Measurements from ENCODE around the gene FGFR2. TPM values are rescaled to one million over a fixed set of nuclear protein-coding genes. Genes with fewer than 3 reads are reported as not detected.

FGFR2 gene
- polyA plus RNA-seq, 1 donor from 2014 or later: not detected

- Mint-ChIP-seq H3K27ac (no peak overlapping the region), H3K4me1 (no peaks in the 10 kb centered on the region), H3K36me3 (no peaks in the 10 kb centered on the region), H3K4me3 (no peak overlapping the region), H3K27me3 (peaks cover 1% of the 10 kb centered on the region), H3K9me3 (no peaks in the 10 kb centered on the region)
Measured at GRCh38 chr10:121497513-121498470, 100.5 kb downstream of the FGFR2 start.

GRCh38 chr10:121495719-121496118, 102.5 kb downstream of the FGFR2 start:
- Mint-ChIP-seq H3K4me1 (no peaks in the 10 kb centered on the region), H3K27me3 (peaks cover 1% of the 10 kb centered on the region), H3K27ac (peak overlapping the region in 1 of 3 donors; percentile 45), H3K36me3 (no peaks in the 10 kb centered on the region), H3K4me3 (no peak overlapping the region), H3K9me3 (peaks cover 0 to 2% (median 0%) of the 10 kb centered on the region in 3 donors)

GRCh38 chr10:121494296-121494695, 103.9 kb downstream of the FGFR2 start:
- H3K27me3 Mint-ChIP-seq: peaks cover 1% of the 10 kb centered on the region
- H3K9me3 Mint-ChIP-seq: peaks cover 0 to 3% (median 3%) of the 10 kb centered on the region in 3 donors
- H3K4me1 Mint-ChIP-seq: no peaks in the 10 kb centered on the region
- no peak overlapping the region for H3K27ac Mint-ChIP-seq
- no peaks in the 10 kb centered on the region for H3K36me3 Mint-ChIP-seq
- no peak overlapping the region for H3K4me3 Mint-ChIP-seq

GRCh38 chr10:121493521-121493920, 104.7 kb downstream of the FGFR2 start:
- Mint-ChIP-seq H3K4me3 (no peak overlapping the region), H3K9me3 (peaks cover 0 to 4% (median 3%) of the 10 kb centered on the region in 3 donors), H3K27ac (peak overlapping the region in 1 of 3 donors; percentile 59), H3K36me3 (no peaks in the 10 kb centered on the region), H3K27me3 (peaks cover 1% of the 10 kb centered on the region), H3K4me1 (no peaks in the 10 kb centered on the region)

GRCh38 chr10:121490871-121491519, 107.2 kb downstream of the FGFR2 start:
- no peak overlapping the region for H3K27ac Mint-ChIP-seq
- H3K9me3 Mint-ChIP-seq: peaks cover 0 to 6% (median 5%) of the 10 kb centered on the region in 3 donors
- no peak overlapping the region for H3K4me3 Mint-ChIP-seq
- H3K4me1 Mint-ChIP-seq: no peaks in the 10 kb centered on the region
- no peaks in the 10 kb centered on the region for H3K36me3 Mint-ChIP-seq
- H3K27me3 Mint-ChIP-seq: peaks cover 1% of the 10 kb centered on the region

GRCh38 chr10:121485436-121486139, 112.7 kb downstream of the FGFR2 start:
- peaks cover 0 to 5% (median 4%) of the 10 kb centered on the region in 3 donors for H3K9me3 Mint-ChIP-seq
- H3K27me3 Mint-ChIP-seq: no peaks in the 10 kb centered on the region
- no peak overlapping the region for H3K27ac Mint-ChIP-seq
- no peak overlapping the region for H3K4me3 Mint-ChIP-seq
- H3K36me3 Mint-ChIP-seq: no peaks in the 10 kb centered on the region
- no peaks in the 10 kb centered on the region for H3K4me1 Mint-ChIP-seq

- peaks cover 0 to 4% (median 4%) of the 10 kb centered on the region in 3 donors for H3K9me3 Mint-ChIP-seq
- H3K27me3 Mint-ChIP-seq: no peaks in the 10 kb centered on the region
- no peaks in the 10 kb centered on the region for H3K4me1 Mint-ChIP-seq
- no peak overlapping the region for H3K27ac Mint-ChIP-seq
- H3K4me3 Mint-ChIP-seq: no peak overlapping the region
- no peaks in the 10 kb centered on the region for H3K36me3 Mint-ChIP-seq
Measured at GRCh38 chr10:121484816-121485215, 113.4 kb downstream of the FGFR2 start.

GRCh38 chr10:121484401-121484800, 113.8 kb downstream of the FGFR2 start:
- Mint-ChIP-seq H3K4me3 (no peak overlapping the region), H3K4me1 (no peaks in the 10 kb centered on the region), H3K27ac (peak overlapping the region in 1 of 3 donors; percentile 27), H3K27me3 (no peaks in the 10 kb centered on the region), H3K9me3 (peaks cover 0 to 6% (median 1%) of the 10 kb centered on the region in 3 donors), H3K36me3 (no peaks in the 10 kb centered on the region)

GRCh38 chr10:121481180-121481579, 117.1 kb downstream of the FGFR2 start:
- Mint-ChIP-seq H3K4me1 (no peaks in the 10 kb centered on the region), H3K9me3 (peaks cover 0 to 2% (median 1%) of the 10 kb centered on the region in 3 donors), H3K4me3 (no peak overlapping the region), H3K27ac (no peak overlapping the region), H3K27me3 (no peaks in the 10 kb centered on the region), H3K36me3 (no peaks in the 10 kb centered on the region)

- H3K27me3 Mint-ChIP-seq: no peaks in the 10 kb centered on the region
- H3K9me3 Mint-ChIP-seq: peaks cover 3 to 4% (median 4%) of the 10 kb centered on the region in 3 donors
- H3K4me1 Mint-ChIP-seq: no peaks in the 10 kb centered on the region
- H3K36me3 Mint-ChIP-seq: no peaks in the 10 kb centered on the region
- no peak overlapping the region for H3K27ac Mint-ChIP-seq
- no peak overlapping the region for H3K4me3 Mint-ChIP-seq
Measured at GRCh38 chr10:121478556-121478955, 119.7 kb downstream of the FGFR2 start.

GRCh38 chr10:121469797-121470606, 128.2 kb downstream of the FGFR2 start:
- Mint-ChIP-seq H3K27me3 (no peaks in the 10 kb centered on the region), H3K27ac (no peak overlapping the region), H3K36me3 (no peaks in the 10 kb centered on the region), H3K4me1 (peaks cover 0 to 3% (median 0%) of the 10 kb centered on the region in 3 donors), H3K9me3 (peaks cover 0 to 11% (median 2%) of the 10 kb centered on the region in 3 donors), H3K4me3 (no peak overlapping the region)

GRCh38 chr10:121468726-121469125, 129.5 kb downstream of the FGFR2 start:
- Mint-ChIP-seq H3K4me1 (peaks cover 0 to 3% (median 0%) of the 10 kb centered on the region in 3 donors), H3K4me3 (no peak overlapping the region), H3K27ac (no peak overlapping the region), H3K9me3 (peaks cover 0 to 12% (median under 1%) of the 10 kb centered on the region in 3 donors), H3K27me3 (no peaks in the 10 kb centered on the region), H3K36me3 (no peaks in the 10 kb centered on the region)

GRCh38 chr10:121466424-121466823, 131.8 kb downstream of the FGFR2 start:
- peaks cover 0 to 9% (median 0%) of the 10 kb centered on the region in 3 donors for H3K9me3 Mint-ChIP-seq
- peaks cover 0 to 3% (median 0%) of the 10 kb centered on the region in 3 donors for H3K4me1 Mint-ChIP-seq
- H3K4me3 Mint-ChIP-seq: no peak overlapping the region
- peak overlapping the region in 1 of 3 donors; percentile 78 for H3K27ac Mint-ChIP-seq
- no peaks in the 10 kb centered on the region for H3K36me3 Mint-ChIP-seq
- H3K27me3 Mint-ChIP-seq: no peaks in the 10 kb centered on the region

- Mint-ChIP-seq H3K4me1 (peaks cover 0 to 3% (median 0%) of the 10 kb centered on the region in 3 donors), H3K27ac (no peak overlapping the region), H3K4me3 (no peak overlapping the region), H3K9me3 (peaks cover 0 to 5% (median 0%) of the 10 kb centered on the region in 3 donors), H3K36me3 (no peaks in the 10 kb centered on the region), H3K27me3 (no peaks in the 10 kb centered on the region)
Measured at GRCh38 chr10:121465215-121465614, 133.0 kb downstream of the FGFR2 start.
